Keratinocyte (primary cell): Measurements from ENCODE around the gene PPP1R3F. TPM values are rescaled to one million over a fixed set of nuclear protein-coding genes. Genes with fewer than 3 reads are reported as not detected.
"Not testable (repeated sequence)": the region's sequence is repeated elsewhere in the genome, so short reads cannot be mapped to it uniquely, and the experiment has no call there.

ENCODE experiments used
- DNase-seq: peaks from one replicate; pipeline ENCODE4 v3.0.0-alpha.2; 2011; ENCODE audit warnings: low read depth, missing footprints, low spot score
- FAIRE-seq: peaks from 2 replicates; lab custom pipeline; 2011; peaks lifted over from hg19 to GRCh38; lab: Jason Lieb, UNC
- H2AFZ ChIP-seq: 2 replicates; pipeline ENCODE4 v1.6.0; 2012; ENCODE audit warnings: low read length, control low read depth, inconsistent platforms; ENCODE audit not compliant: control insufficient read depth
- H3K27ac ChIP-seq: 2 replicates; pipeline ENCODE4 v1.5.1; 2011; ENCODE audit warnings: low read length; ENCODE audit not compliant: control insufficient read depth, insufficient read depth
- H3K27me3 ChIP-seq: 3 replicates; pipeline ENCODE4 v1.6.0; 2011; ENCODE audit warnings: low read length; ENCODE audit not compliant: control insufficient read depth, insufficient read depth; ENCODE audit errors: extremely low read depth
- H3K36me3 ChIP-seq, 2 experiments: 2 replicates in 1 of 2; 3 replicates in 1 of 2; pipeline ENCODE4 v1.5.1; 2011; ENCODE audit warnings: low read length in 2 of 2, mild to moderate bottlenecking in 1 of 2; ENCODE audit not compliant: control insufficient read depth in 2 of 2, insufficient read depth in 2 of 2; ENCODE audit errors: extremely low read depth in 1 of 2
- H3K4me1 ChIP-seq: 3 replicates; pipeline ENCODE4 v1.5.1; 2011; ENCODE audit warnings: low read length; ENCODE audit not compliant: control insufficient read depth, insufficient read depth; ENCODE audit errors: extremely low read depth
- H3K4me2 ChIP-seq: 3 replicates; pipeline ENCODE4 v1.6.0; 2011; ENCODE audit warnings: low read depth, low read length; ENCODE audit not compliant: control insufficient read depth, insufficient read depth; ENCODE audit errors: extremely low read depth
- H3K4me3 ChIP-seq, 3 experiments: fragments of 200-600 bp in 1 of 3; sonication (generic) in 1 of 3; 2 replicates in 2 of 3; 3 replicates in 1 of 3; pipeline ENCODE4 v1.5.1; 2011 to 2016; ENCODE audit warnings: low read length in 3 of 3, mild to moderate bottlenecking in 3 of 3, control low read depth in 2 of 3, inconsistent platforms in 1 of 3, low read depth in 1 of 3, mixed read lengths in 1 of 3, mixed run types in 1 of 3, moderate library complexity in 1 of 3; ENCODE audit not compliant: control insufficient read depth in 2 of 3, insufficient read depth in 2 of 3; ENCODE audit errors: extremely low read depth in 1 of 3
- H3K79me2 ChIP-seq: 2 replicates; pipeline ENCODE4 v1.6.0; 2012; ENCODE audit warnings: low read length; ENCODE audit not compliant: control insufficient read depth, insufficient read depth
- H3K9ac ChIP-seq: 3 replicates; pipeline ENCODE4 v1.6.0; 2011; ENCODE audit warnings: low read length; ENCODE audit not compliant: control insufficient read depth, insufficient read depth; ENCODE audit errors: extremely low read depth
- H3K9me1 ChIP-seq: 3 replicates; pipeline ENCODE4 v1.6.0; 2011; ENCODE audit warnings: low read length; ENCODE audit not compliant: control insufficient read depth, insufficient read depth; ENCODE audit errors: extremely low read depth
- H3K9me3 ChIP-seq: 2 replicates; pipeline ENCODE4 v1.5.1; 2012; ENCODE audit warnings: low read depth, low read length; ENCODE audit not compliant: control insufficient read depth
- H4K20me1 ChIP-seq: 3 replicates; pipeline ENCODE4 v1.6.0; 2011; ENCODE audit warnings: low read length; ENCODE audit not compliant: control insufficient read depth, insufficient read depth; ENCODE audit errors: extremely low read depth
- dilution Hi-C: fragments of 300-500 bp; cut with MboI; formaldehyde crosslinking; loops from one replicate; pipeline ENCODE4 v1.7.0; 2020; ENCODE audit warnings: low sequenced_read_pairs; ENCODE audit not compliant: extremely low pct_ligation_motif_present
- polyA plus RNA-seq, 5 experiments: library from polyadenylated mRNA; depleted of rRNA in 3 of 5; stranded (reverse) in 3 of 5; stranded (forward) in 1 of 5; unstranded in 1 of 5; fragments of >200 nt; gene quantifications; 1 replicate in 1 of 5; 2 replicates in 3 of 5; 3 replicates in 1 of 5; pipeline versions ENCODE4 v1.2.1 to v1.2.3, GENCODE V29; 2011 to 2012; ENCODE audit warnings: missing spikeins in 2 of 5, low read depth in 1 of 5, low replicate concordance in 1 of 5

The PPP1R3F gene
- polyA plus RNA-seq, 1 donor (not counting 4 experiments of a cell fraction or from before 2014, with no cell fraction given) = 0.29 TPM

DNA sequence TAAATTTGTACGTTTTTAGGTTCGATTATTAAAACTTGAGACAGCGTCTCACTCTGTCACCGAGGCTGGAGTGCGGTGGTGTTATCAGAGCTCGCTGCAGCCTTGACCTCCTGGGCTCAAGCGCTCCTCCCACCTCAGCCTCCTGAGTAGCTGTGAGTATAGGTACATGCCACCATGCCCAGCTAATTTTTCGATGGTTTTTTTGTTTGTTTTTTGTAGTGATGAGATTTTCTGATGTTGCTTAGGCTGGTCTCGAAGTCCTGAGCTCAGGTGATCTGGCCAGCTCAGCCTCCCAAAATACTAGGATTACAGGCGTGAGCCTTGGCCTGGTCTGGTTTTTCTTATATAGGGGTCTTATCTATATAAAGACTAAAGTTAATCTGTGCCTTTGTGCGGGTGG, 60.8 kb downstream of the PPP1R3F start:
- H3K9me3 ChIP-seq, H3K4me2 ChIP-seq, H3K9me1 ChIP-seq, H3K4me1 ChIP-seq, H4K20me1 ChIP-seq, FAIRE-seq, H3K27ac ChIP-seq, H3K36me3 ChIP-seq, dilution Hi-C loops, H3K27me3 ChIP-seq, H3K4me3 ChIP-seq, H3K9ac ChIP-seq, DNase-seq, H3K79me2 ChIP-seq, H2AFZ ChIP-seq: not testable (repeated sequence)

DNA sequence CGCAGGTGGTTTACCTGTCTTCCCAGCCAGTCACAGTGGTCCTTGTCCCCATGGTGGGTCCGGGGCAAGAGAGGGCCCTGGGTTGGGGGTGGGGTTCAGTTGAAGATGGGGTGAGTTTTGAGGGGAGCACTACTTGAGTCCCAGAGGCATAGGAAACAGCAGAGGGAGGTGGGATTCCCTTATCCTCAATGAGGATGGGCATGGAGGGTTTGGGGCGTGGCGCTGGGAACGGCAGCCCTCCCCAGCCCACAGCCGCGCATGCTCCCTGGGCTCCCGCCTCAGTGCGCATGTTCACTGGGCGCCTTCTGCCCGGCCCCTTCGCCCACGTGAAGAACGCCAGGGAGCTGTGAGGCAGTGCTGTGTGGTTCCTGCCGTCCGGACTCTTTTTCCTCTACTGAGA, 61.7 kb downstream of the PPP1R3F start, which contains the start of gene GAGE13:
Gene GAGE13, plus strand, starts transcription at position 301 of the 400 bp plus-strand sequence. CDS start 1,156 bp downstream, outside the sequence.
- dilution Hi-C loops, H2AFZ ChIP-seq, H3K27ac ChIP-seq, H3K79me2 ChIP-seq, H3K9me3 ChIP-seq, H3K27me3 ChIP-seq, H3K9ac ChIP-seq, H3K9me1 ChIP-seq, H3K36me3 ChIP-seq, H4K20me1 ChIP-seq, FAIRE-seq, H3K4me1 ChIP-seq, H3K4me3 ChIP-seq, H3K4me2 ChIP-seq, DNase-seq: not testable (repeated sequence)

DNA sequence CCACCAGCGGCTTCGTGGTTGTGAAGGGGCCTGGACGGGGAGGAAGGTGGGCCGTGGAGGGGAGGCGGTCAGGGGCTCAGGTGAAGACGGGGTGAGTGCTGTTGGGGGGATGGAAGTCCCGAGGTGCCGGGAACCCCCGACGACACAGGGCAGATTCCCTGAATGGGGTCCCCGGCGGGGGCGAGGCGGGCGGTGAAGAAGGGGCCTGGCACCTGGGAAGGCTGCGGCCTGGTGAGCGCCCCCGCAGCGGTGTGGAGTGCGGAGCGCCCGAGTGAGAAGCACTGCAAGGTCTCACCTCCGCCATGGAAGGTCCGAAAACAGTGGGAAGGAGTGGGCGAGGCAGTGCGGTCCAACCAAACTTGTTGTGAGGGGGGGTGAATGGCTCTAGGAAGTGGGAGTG, 62.2 kb downstream of the PPP1R3F start:
- H3K36me3 ChIP-seq, H3K4me2 ChIP-seq, H3K9me3 ChIP-seq, dilution Hi-C loops, H3K27me3 ChIP-seq, FAIRE-seq, H3K4me1 ChIP-seq, H3K4me3 ChIP-seq, H3K9ac ChIP-seq, H2AFZ ChIP-seq, H4K20me1 ChIP-seq, H3K27ac ChIP-seq, H3K9me1 ChIP-seq, H3K79me2 ChIP-seq, DNase-seq: not testable (repeated sequence)

Other genes with a start within 250 kb of the PPP1R3F start
- gene TFE3, start 226.4 kb upstream of the PPP1R3F start, polyA plus RNA-seq = 13.2 to 15.8 TPM (median 14.1 TPM) in 3 replicates
- gene CCDC120, start 210.8 kb upstream of the PPP1R3F start, polyA plus RNA-seq = 4.9 to 10.5 TPM (median 8.1 TPM) in 3 replicates
- gene PRAF2, start 195.8 kb upstream of the PPP1R3F start, polyA plus RNA-seq = 4.0 to 9.8 TPM (median 6.9 TPM) in 3 replicates
- gene WDR45, start 189.9 kb upstream of the PPP1R3F start, polyA plus RNA-seq = 43.1 to 76.4 TPM (median 50.5 TPM) in 3 replicates
- gene GPKOW, start 146.1 kb upstream of the PPP1R3F start, polyA plus RNA-seq = 17.8 to 18.4 TPM (median 17.9 TPM) in 3 replicates
- 0.51 to 0.62 TPM (median 0.59 TPM) in 3 replicates for gene MAGIX, start 107.0 kb upstream of the PPP1R3F start, polyA plus RNA-seq
- 284 to 488 TPM (median 358 TPM) in 3 replicates for gene PLP2, start 97.9 kb upstream of the PPP1R3F start, polyA plus RNA-seq
- gene PRICKLE3, start 83.4 kb upstream of the PPP1R3F start, polyA plus RNA-seq = 8.6 to 13.7 TPM (median 8.7 TPM) in 3 replicates
- gene SYP, start 69.6 kb upstream of the PPP1R3F start, polyA plus RNA-seq = 0.07 to 0.23 TPM (median 0.13 TPM) in 3 replicates
- 0.03 TPM in 1 of 3 replicates, not detected in the others for gene CACNA1F, start 36.5 kb upstream of the PPP1R3F start, polyA plus RNA-seq
- 8.2 to 13.5 TPM (median 8.5 TPM) in 3 replicates for gene CCDC22, start 34.3 kb upstream of the PPP1R3F start, polyA plus RNA-seq
- 0.05 to 0.12 TPM (median 0.06 TPM) in 3 replicates for gene FOXP3, start 5.1 kb upstream of the PPP1R3F start, polyA plus RNA-seq
- gene GAGE10, start 33.9 kb downstream of the PPP1R3F start, polyA plus RNA-seq = not detected in 3 replicates
- not detected in 3 replicates for gene GAGE12J, start 52.2 kb downstream of the PPP1R3F start, polyA plus RNA-seq
- gene GAGE13, start 61.8 kb downstream of the PPP1R3F start, polyA plus RNA-seq = not detected in 3 replicates